Prostate gland (tissue), 2 donors: ENCODE measurements around the gene IL24.

Source experiments
- CTCF ChIP-seq, 4 experiments: fragments of 200-600 bp in 2 of 4; fragments of 450-650 bp in 2 of 4; sonication (generic) in 2 of 4; IDR thresholded peaks; 1 replicate in 3 of 4; 2 replicates in 1 of 4; pipeline ENCODE4 v1.5.1; 2016 to 2019; ENCODE audit warnings: antibody characterized with exemption in 4 of 4, mild to moderate bottlenecking in 2 of 4, moderate library complexity in 2 of 4
- POLR2AphosphoS5 ChIP-seq: sonication (generic); formaldehyde crosslinking; IDR thresholded peaks from one replicate; pipeline ENCODE4 v1.6.1; 2017; ENCODE audit warnings: antibody characterized with exemption

GRCh38 chr1:206909161-206909882 lies 12.1 kb downstream of the IL24 start:
- TF ChIP-seq CTCF (IDR thresholded peaks at IDR 0.05): peak in 1 of 4 experiments; percentile 11
- TF ChIP-seq POLR2AphosphoS5: peak; percentile 73
